A549 (cell line): ENCODE measurements around the gene LRG1.
A peak's percentile ranks its signal among the peaks of the same experiment; 100 is the strongest.

Source experiments
- CTCF ChIP-seq: fragments of >200 bp; sonication (Bioruptor Twin); formaldehyde crosslinking; IDR thresholded peaks from 3 replicates; pipeline ENCODE4 v1.5.1; 2016
- EHMT2 ChIP-seq: fragments of 200-600 bp; sonication (generic); IDR thresholded peaks from 2 replicates; pipeline ENCODE4 v1.6.1; 2016; ENCODE audit warnings: antibody characterized with exemption, low read depth, mild to moderate bottlenecking, moderate library complexity
- ELK1 ChIP-seq: fragments of 150-350 bp; IDR thresholded peaks from 2 replicates; pipeline ENCODE4 v1.6.1; 2014; ENCODE audit warnings: low read depth, mild to moderate bottlenecking, low read length
- HDAC2 ChIP-seq: fragments of 200-600 bp; sonication (generic); IDR thresholded peaks from 2 replicates; pipeline ENCODE4 v1.6.1; 2016
- MYC ChIP-seq: IDR thresholded peaks from 2 replicates; pipeline ENCODE4 v1.6.1; 2012; ENCODE audit warnings: mild to moderate bottlenecking, inconsistent platforms, low read length, improper control_type of control experiment, borderline replicate concordance
- POLR2A ChIP-seq: IDR thresholded peaks from 2 replicates; pipeline ENCODE4 v1.6.1; 2012; ENCODE audit warnings: mild to moderate bottlenecking, low read length
- REST ChIP-seq: fragments of 200-600 bp; sonication (generic); IDR thresholded peaks from 2 replicates; pipeline ENCODE4 v1.6.1; 2016; ENCODE audit warnings: antibody characterized with exemption, mild to moderate bottlenecking, moderate library complexity
- SMC3 ChIP-seq: fragments of >200 bp; sonication (Bioruptor Twin); formaldehyde crosslinking; IDR thresholded peaks from 3 replicates; pipeline ENCODE4 v1.6.1; 2018; ENCODE audit warnings: inconsistent platforms
- ZFP36 ChIP-seq: fragments of 450-650 bp; IDR thresholded peaks from 2 replicates; pipeline ENCODE4 v1.6.1; 2014; ENCODE audit warnings: borderline replicate concordance; ENCODE audit not compliant: partially characterized antibody

GRCh38 chr19:4557144-4557970 lies 17.5 kb upstream of the LRG1 start:
- TF ChIP-seq REST (no peak), HDAC2 (no peak), EHMT2 (no peak), CTCF (no peak; the same call in 2 of the 3 replicates), SMC3 (0 out of 3 replicates have a peak, but pooled peaks have one; percentile 17), MYC (no peak), ZFP36 (peak; percentile 63), ELK1 (no peak), POLR2A (no peak)
